DOHH2 (cell line): ENCODE data around the gene ABHD16B.

Experiments used
- H3F3A ChIP-seq: fragments of 200-600 bp; sonication (generic), shearing (Covaris generic); 2 replicates; pipeline ENCODE4 v1.6.0; 2016; ENCODE audit warnings: antibody characterized with exemption, mild to moderate bottlenecking; ENCODE audit not compliant: control insufficient read depth, insufficient read depth
- H3K27ac ChIP-seq: fragments of 200-600 bp; sonication (generic); 2 replicates; pipeline ENCODE4 v1.5.1; 2014; ENCODE audit warnings: low read depth, mild to moderate bottlenecking, low read length, moderate library complexity
- H3K27me3 ChIP-seq: fragments of 200-600 bp; sonication (generic); 2 replicates; pipeline ENCODE4 v1.6.1; 2014; ENCODE audit warnings: mild to moderate bottlenecking, low read length, mixed read lengths; ENCODE audit not compliant: control insufficient read depth
- H3K36me3 ChIP-seq: fragments of 200-600 bp; sonication (generic); 2 replicates; pipeline ENCODE4 v1.6.1; 2014; ENCODE audit warnings: mild to moderate bottlenecking, low read length, moderate library complexity, mixed read lengths; ENCODE audit not compliant: control insufficient read depth
- H3K4me1 ChIP-seq: fragments of 200-600 bp; sonication (generic); 2 replicates; pipeline ENCODE4 v1.6.1; 2014; ENCODE audit warnings: mild to moderate bottlenecking, low read length, mixed read lengths; ENCODE audit not compliant: control insufficient read depth
- H3K4me2 ChIP-seq: fragments of 200-600 bp; sonication (generic); 2 replicates; pipeline ENCODE4 v1.6.0; 2014; ENCODE audit warnings: mild to moderate bottlenecking, low read length, moderate library complexity
- H3K4me3 ChIP-seq: fragments of 200-600 bp; sonication (generic); 2 replicates; pipeline ENCODE4 v1.5.1; 2014; ENCODE audit warnings: mild to moderate bottlenecking, low read length, mixed read lengths
- H3K79me2 ChIP-seq: fragments of 200-600 bp; sonication (generic); 2 replicates; pipeline ENCODE4 v1.6.1; 2014; ENCODE audit warnings: mild to moderate bottlenecking, low read length, mixed read lengths; ENCODE audit not compliant: control insufficient read depth
- H3K9me2 ChIP-seq: fragments of 200-600 bp; sonication (generic); replicated peaks from 2 replicates; pipeline ENCODE4 v1.6.1; 2014; ENCODE audit warnings: mild to moderate bottlenecking, low read length, mixed read lengths; ENCODE audit not compliant: control insufficient read depth
- H3K9me3 ChIP-seq: fragments of 200-600 bp; sonication (generic); 2 replicates; pipeline ENCODE4 v1.6.1; 2014; ENCODE audit warnings: antibody characterized with exemption, low read length, mixed read lengths; ENCODE audit not compliant: control insufficient read depth, insufficient read depth
- H4K20me1 ChIP-seq: fragments of 200-600 bp; sonication (generic); 2 replicates; pipeline ENCODE4 v1.6.0; 2014; ENCODE audit warnings: low read depth, mild to moderate bottlenecking, antibody characterized with exemption, low read length, moderate library complexity; ENCODE audit not compliant: control insufficient read depth, insufficient read depth
- CTCF ChIP-seq: fragments of 200-600 bp; sonication (generic); IDR thresholded peaks from one replicate; pipeline ENCODE4 v1.5.1; 2014; ENCODE audit warnings: antibody characterized with exemption, mild to moderate bottlenecking, low read depth, low read length; ENCODE audit not compliant: poor library complexity, severe bottlenecking
- EZH2phosphoT487 ChIP-seq: fragments of 200-600 bp; sonication (generic); IDR thresholded peaks from 2 replicates; pipeline ENCODE4 v1.6.1; 2017; ENCODE audit warnings: borderline replicate concordance, mild to moderate bottlenecking, antibody characterized with exemption, low read length, moderate library complexity, mixed read lengths

ABHD16B gene

DNA sequence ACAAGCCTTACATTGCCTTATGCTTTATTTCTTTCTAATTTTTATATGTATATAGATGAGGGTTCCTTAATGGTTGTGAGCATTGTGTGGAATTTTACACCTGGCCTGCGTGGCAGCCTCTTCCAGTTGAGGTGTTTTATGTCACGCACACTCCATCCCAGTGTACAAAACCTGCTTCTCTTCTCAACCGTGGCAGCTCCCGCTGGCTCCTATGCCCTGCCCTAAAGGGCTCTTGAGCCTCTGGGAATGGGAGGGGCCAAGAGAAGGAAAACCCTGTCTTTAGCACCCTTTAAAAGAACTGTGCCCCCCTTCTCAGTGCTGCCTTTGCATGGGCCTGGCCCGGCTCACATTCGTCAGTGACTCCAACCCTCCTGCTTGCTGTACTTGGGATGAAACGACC is 29.3 kb downstream of the ABHD16B start:
- no peaks in the 10 kb centered on the region for H3K27me3 ChIP-seq
- no peaks in the 10 kb centered on the region for H3K9me2 ChIP-seq
- no peak overlapping the region for H3K4me3 ChIP-seq
- H4K20me1 ChIP-seq: 0 out of 2 replicates have a peak, but pooled peaks cover 3% of the 10 kb centered on the region
- H3F3A ChIP-seq: peaks cover 9% of the 10 kb centered on the region
- H3K27ac ChIP-seq: no peak overlapping the region
- H3K79me2 ChIP-seq: peaks cover 3% of the 10 kb centered on the region
- peaks cover 7% of the 10 kb centered on the region for H3K4me1 ChIP-seq
- H3K36me3 ChIP-seq: peaks cover 33% of the 10 kb centered on the region; the same call in 1 of the 2 replicates
- H3K9me3 ChIP-seq: no peaks in the 10 kb centered on the region
- no peak for TF ChIP-seq EZH2phosphoT487
- H3K4me2 ChIP-seq: no peak overlapping the region

- H3K4me1 ChIP-seq: peaks cover 12% of the 10 kb centered on the region
- no peak overlapping the region for H3K27ac ChIP-seq
- H3F3A ChIP-seq: peaks cover 14% of the 10 kb centered on the region
- H3K4me2 ChIP-seq: no peak overlapping the region
- H3K9me2 ChIP-seq: no peaks in the 10 kb centered on the region
- no peaks in the 10 kb centered on the region for H3K27me3 ChIP-seq
- H3K4me3 ChIP-seq: no peak overlapping the region
- H3K36me3 ChIP-seq: peaks cover 32% of the 10 kb centered on the region
- H3K9me3 ChIP-seq: no peaks in the 10 kb centered on the region
- TF ChIP-seq CTCF (no peak), EZH2phosphoT487 (no peak)
- H3K79me2 ChIP-seq: peaks cover 10% of the 10 kb centered on the region
- peaks cover 5% of the 10 kb centered on the region for H4K20me1 ChIP-seq
Observed at GRCh38 chr20:63891061-63892002, 30.0 kb downstream of the ABHD16B start.

DNA sequence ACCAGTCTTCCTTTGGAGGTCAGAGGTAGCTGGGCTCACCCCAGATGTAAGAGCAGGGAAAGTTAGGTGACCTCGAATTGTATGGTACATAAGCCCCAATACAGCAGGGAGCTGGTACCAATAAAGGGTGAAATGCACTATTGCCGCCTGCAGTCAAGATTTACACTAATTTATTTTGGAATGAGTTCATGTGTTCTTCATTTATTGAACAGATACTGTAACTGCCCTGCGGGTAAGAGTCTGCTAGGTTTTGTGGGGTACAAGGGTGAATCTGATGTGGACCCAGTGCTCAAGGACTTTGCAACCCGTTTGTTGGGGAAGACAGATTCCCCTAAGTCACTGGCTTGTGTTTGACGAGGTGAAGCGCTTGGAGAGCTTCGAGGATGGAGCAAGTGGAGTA is 31.1 kb downstream of the ABHD16B start:
- TF ChIP-seq CTCF: no peak
- no peak for TF ChIP-seq EZH2phosphoT487
- no peak overlapping the region for H3K4me2 ChIP-seq
- no peak overlapping the region for H3K27ac ChIP-seq
- H3K79me2 ChIP-seq: peaks cover 20% of the 10 kb centered on the region
- peaks cover 14% of the 10 kb centered on the region for H3F3A ChIP-seq
- no peaks in the 10 kb centered on the region for H3K9me2 ChIP-seq
- H3K4me1 ChIP-seq: peaks cover 19% of the 10 kb centered on the region
- no peak overlapping the region for H3K4me3 ChIP-seq
- no peaks in the 10 kb centered on the region for H3K9me3 ChIP-seq
- peaks cover 33% of the 10 kb centered on the region for H3K36me3 ChIP-seq
- peaks cover 11% of the 10 kb centered on the region for H4K20me1 ChIP-seq
- no peaks in the 10 kb centered on the region for H3K27me3 ChIP-seq

GRCh38 chr20:63893999-63894357 is 32.7 kb downstream of the ABHD16B start:
- no peak overlapping the region for H3K27ac ChIP-seq
- H3K9me3 ChIP-seq: no peaks in the 10 kb centered on the region
- peaks cover 25% of the 10 kb centered on the region for H3K4me1 ChIP-seq
- H3K36me3 ChIP-seq: peaks cover 37% of the 10 kb centered on the region
- peaks cover 36% of the 10 kb centered on the region for H3K79me2 ChIP-seq
- TF ChIP-seq EZH2phosphoT487 (no peak), CTCF (no peak)
- peaks cover 14% of the 10 kb centered on the region for H3F3A ChIP-seq
- H3K9me2 ChIP-seq: no peaks in the 10 kb centered on the region
- no peaks in the 10 kb centered on the region for H3K27me3 ChIP-seq
- H3K4me2 ChIP-seq: peak overlapping the region; percentile 89; the same call in 1 of the 2 replicates
- H3K4me3 ChIP-seq: peak overlapping the region; percentile 77
- H4K20me1 ChIP-seq: peaks cover 20% of the 10 kb centered on the region
